Small intestine (tissue), 7 donors: ENCODE results near the gene RSPH1. TPM values are rescaled to one million over a fixed set of nuclear protein-coding genes. Genes with fewer than 3 reads are reported as not detected.

Source experiments
- DNase-seq, 2 donors: peaks; one replicate each; pipeline versions ENCODE4 v3.0.0 to v3.0.0-alpha.2; 2013
- FAIRE-seq: peaks from 2 replicates; lab custom pipeline; 2012; peaks lifted over from hg19 to GRCh38; lab: Jason Lieb, UNC
- H3K27ac ChIP-seq, 3 donors: one replicate each; pipeline ENCODE4 v1.5.1; 2013; ENCODE audit warnings: low read length in 2 of 3, mild to moderate bottlenecking in 2 of 3, control low read depth in 1 of 3, inconsistent platforms in 1 of 3, low read depth in 1 of 3, moderate library complexity in 1 of 3
- H3K27me3 ChIP-seq, 3 donors: one replicate each; pipeline ENCODE4 v1.6.1; 2013; ENCODE audit warnings: low read length in 3 of 3, inconsistent platforms in 1 of 3; ENCODE audit not compliant: control insufficient read depth in 3 of 3, insufficient read depth in 3 of 3
- H3K36me3 ChIP-seq, 3 donors: one replicate each; pipeline ENCODE4 v1.6.1; 2013; ENCODE audit warnings: low read length in 3 of 3, inconsistent platforms in 1 of 3, low read depth in 1 of 3, mild to moderate bottlenecking in 1 of 3, moderate library complexity in 1 of 3; ENCODE audit not compliant: control insufficient read depth in 3 of 3, insufficient read depth in 2 of 3
- H3K4me1 ChIP-seq, 3 donors: one replicate each; pipeline ENCODE4 v1.6.1; 2013; ENCODE audit warnings: low read length in 2 of 3, inconsistent platforms in 1 of 3, low read depth in 1 of 3, mild to moderate bottlenecking in 1 of 3, moderate library complexity in 1 of 3; ENCODE audit not compliant: control insufficient read depth in 3 of 3, insufficient read depth in 2 of 3
- H3K4me3 ChIP-seq, 3 donors: one replicate each; pipeline ENCODE4 v1.5.1; 2013; ENCODE audit warnings: low read length in 3 of 3, control low read depth in 1 of 3, inconsistent platforms in 1 of 3, low read depth in 1 of 3, mild to moderate bottlenecking in 1 of 3, moderate library complexity in 1 of 3
- H3K9me3 ChIP-seq, 2 donors: one replicate each; pipeline ENCODE4 v1.6.1; 2013; ENCODE audit warnings: low read depth in 1 of 2, low read length in 1 of 2; ENCODE audit not compliant: control insufficient read depth in 2 of 2, insufficient read depth in 1 of 2
- WGBS, 3 donors: extraction: QIAGEN DNeasy Blood & Tissue Kit; methylation state at CpG; one replicate each; pipeline ENCODE4 v1.1.7; 2013; 5-methylcytosine and 5-hydroxymethylcytosine counted together
- polyA plus RNA-seq, 4 donors: library from polyadenylated mRNA; stranded (reverse) in 3 of 4; unstranded in 1 of 4; fragments of 200-250 nt in 3 of 4; fragments of 120-200 nt in 1 of 4; gene quantifications; one replicate each; pipeline versions ENCODE4 v1.2.1 to v1.2.3, GENCODE V29; 2013
- donor health status: healthy with polysubstance abuse.
- donor health status: control.
- donor health status: control.
- donor health status: Bipolar disorder and iron deficiency.
- donor health status: healthy.

RSPH1 gene
- polyA plus RNA-seq, 4 donors, result 3.8 to 14.1 (median 7.8) TPM

DNA sequence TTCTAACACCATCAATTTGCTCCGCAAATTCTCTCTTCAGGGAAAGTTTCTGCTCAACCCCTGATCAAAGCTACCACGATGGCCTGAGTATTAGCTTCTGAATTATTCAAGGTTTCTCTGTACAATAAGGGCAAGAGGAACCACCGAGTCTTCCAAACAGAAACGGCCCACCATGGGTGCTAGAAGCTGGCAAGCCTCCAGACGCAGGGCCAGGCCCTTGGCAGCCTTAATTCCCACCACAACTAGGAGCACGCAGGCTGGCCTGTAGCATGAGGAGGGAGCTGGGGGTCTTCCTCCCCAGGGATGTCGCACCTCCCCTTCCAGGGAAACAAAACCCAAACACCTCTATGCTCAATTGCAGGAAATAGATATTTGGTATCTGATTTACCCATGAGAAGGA lies 11.1 kb downstream of the RSPH1 start:
- FAIRE-seq, result no peak
- no peaks in the 10 kb centered on the region for H3K27me3 ChIP-seq
- H3K4me1 ChIP-seq, result peaks cover 0 to 21% (median 4%) of the 10 kb centered on the region in 3 donors
- H3K9me3 ChIP-seq, result peaks cover 0 to 6% of the 10 kb centered on the region in 2 donors
- no peak overlapping the region for H3K27ac ChIP-seq
- no peak overlapping the region for H3K4me3 ChIP-seq
- DNase-seq, result no peak
- no peaks in the 10 kb centered on the region for H3K36me3 ChIP-seq
- WGBS, 3 donors, result 89 to 96% (median 91%) methylated on average over 7 of the region's 7 CpGs

DNA sequence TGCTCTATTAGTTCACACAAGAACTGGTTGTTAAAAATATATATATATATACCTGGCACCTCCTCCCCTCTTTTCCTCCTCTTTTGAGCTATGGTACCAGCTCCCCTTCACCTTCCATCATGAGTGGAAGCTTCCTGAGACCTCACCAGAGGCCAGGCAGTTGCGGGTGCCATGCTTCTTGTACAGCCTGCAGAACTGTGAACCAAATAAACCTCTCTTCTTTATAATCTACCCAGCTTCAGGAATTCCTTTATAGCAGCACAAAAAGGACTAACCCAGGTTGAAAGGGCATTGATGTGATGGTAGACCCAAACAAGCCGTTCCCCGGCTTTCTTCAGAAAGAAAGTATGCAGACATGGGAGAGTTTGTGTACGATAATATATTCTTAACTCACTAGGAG lies 14.9 kb downstream of the RSPH1 start:
- H3K4me3 ChIP-seq, result no peak overlapping the region
- H3K9me3 ChIP-seq, result peaks cover 0 to 6% of the 10 kb centered on the region in 2 donors
- H3K27ac ChIP-seq, result no peak overlapping the region
- WGBS, 3 donors, result 89 to 96% (median 93%) methylated on average over 4 of the region's 4 CpGs
- H3K36me3 ChIP-seq, result no peaks in the 10 kb centered on the region
- FAIRE-seq, result no peak
- peaks cover 0 to 16% (median 4%) of the 10 kb centered on the region in 3 donors for H3K4me1 ChIP-seq
- no peak for DNase-seq
- no peaks in the 10 kb centered on the region for H3K27me3 ChIP-seq

- Histone ChIP-seq H3K4me3 (no peak overlapping the region), H3K9me3 (peaks cover 0 to 6% of the 10 kb centered on the region in 2 donors), H3K36me3 (no peaks in the 10 kb centered on the region), H3K4me1 (peaks cover 0 to 21% (median 4%) of the 10 kb centered on the region in 3 donors), H3K27me3 (no peaks in the 10 kb centered on the region), H3K27ac (no peak overlapping the region)
- no peak for DNase-seq
- no peak for FAIRE-seq
- 91 to 97% (median 94%) methylated on average over 10 of the region's 10 CpGs for WGBS, 3 donors
These were observed 15.3 kb downstream of the RSPH1 start for GRCh38 chr21:42480736-42481135.

DNA sequence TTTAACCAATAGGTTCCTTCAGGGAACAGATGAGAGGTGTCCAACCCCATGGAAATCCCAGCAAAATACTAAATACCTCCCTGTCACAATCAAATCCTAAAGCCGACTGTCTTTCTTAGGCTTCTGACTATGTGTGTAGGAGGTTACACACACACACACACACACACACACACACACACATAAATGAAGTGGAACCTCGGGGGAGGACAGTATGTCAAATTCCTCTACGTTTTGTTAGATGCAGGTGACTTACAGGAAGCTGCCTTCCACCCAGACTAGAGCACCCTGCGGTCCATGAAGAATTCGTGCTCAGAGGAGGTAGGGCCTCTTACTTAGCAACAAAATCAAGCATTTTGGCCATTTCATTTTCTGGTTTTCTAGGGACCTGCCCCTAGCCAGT lies 16.4 kb downstream of the RSPH1 start:
- peaks cover 0 to 31% (median 4%) of the 10 kb centered on the region in 3 donors for H3K4me1 ChIP-seq
- no peaks in the 10 kb centered on the region for H3K27me3 ChIP-seq
- H3K4me3 ChIP-seq, result no peak overlapping the region
- no peak for FAIRE-seq
- no peak for DNase-seq
- H3K9me3 ChIP-seq, result peaks cover 0 to 6% of the 10 kb centered on the region in 2 donors
- no peak overlapping the region for H3K27ac ChIP-seq
- 81 to 89% (median 85%) methylated on average over 5 of the region's 5 CpGs for WGBS, 3 donors
- H3K36me3 ChIP-seq, result no peaks in the 10 kb centered on the region

DNA sequence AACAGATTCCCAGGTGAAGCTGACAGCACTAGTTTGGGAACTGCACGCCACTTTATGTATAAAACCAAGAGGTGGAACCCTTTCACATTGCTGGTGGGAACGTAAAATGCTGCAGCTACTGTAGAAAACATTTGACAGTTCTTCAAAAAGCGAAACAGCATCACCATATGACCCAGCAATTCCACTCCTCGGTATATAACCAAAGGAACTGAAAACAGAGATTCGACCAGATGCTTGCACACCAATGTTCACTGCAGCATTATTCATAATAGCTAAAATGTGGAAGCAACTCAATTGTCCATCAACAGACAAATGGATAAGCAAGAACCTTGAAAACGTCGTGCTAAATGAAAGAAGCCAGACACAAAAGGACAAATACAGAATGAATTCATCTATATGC lies 17.5 kb downstream of the RSPH1 start:
- FAIRE-seq (no peak), DNase-seq (no peak)
- H3K36me3 ChIP-seq, result no peaks in the 10 kb centered on the region
- peaks cover 0 to 6% of the 10 kb centered on the region in 2 donors for H3K9me3 ChIP-seq
- WGBS, 3 donors, result 78 to 84% (median 79%) methylated on average over 7 of the region's 7 CpGs
- no peak overlapping the region for H3K27ac ChIP-seq
- H3K4me1 ChIP-seq, result peaks cover 0 to 39% (median 9%) of the 10 kb centered on the region in 3 donors
- no peak overlapping the region for H3K4me3 ChIP-seq
- no peaks in the 10 kb centered on the region for H3K27me3 ChIP-seq

GRCh38 chr21:42476388-42477331 lies 19.4 kb downstream of the RSPH1 start:
- Histone ChIP-seq H3K27me3 (no peaks in the 10 kb centered on the region), H3K27ac (no peak overlapping the region), H3K36me3 (peaks cover 0 to 4% (median 0%) of the 10 kb centered on the region in 3 donors), H3K4me3 (no peak overlapping the region), H3K9me3 (peaks cover 0 to 6% of the 10 kb centered on the region in 2 donors), H3K4me1 (peaks cover 0 to 41% (median 5%) of the 10 kb centered on the region in 3 donors)
- DNase-seq, result no peak
- FAIRE-seq, result no peak
- 81 to 85% (median 84%) methylated on average over 22 to 25 of the region's 25 CpGs for WGBS, 3 donors

DNA sequence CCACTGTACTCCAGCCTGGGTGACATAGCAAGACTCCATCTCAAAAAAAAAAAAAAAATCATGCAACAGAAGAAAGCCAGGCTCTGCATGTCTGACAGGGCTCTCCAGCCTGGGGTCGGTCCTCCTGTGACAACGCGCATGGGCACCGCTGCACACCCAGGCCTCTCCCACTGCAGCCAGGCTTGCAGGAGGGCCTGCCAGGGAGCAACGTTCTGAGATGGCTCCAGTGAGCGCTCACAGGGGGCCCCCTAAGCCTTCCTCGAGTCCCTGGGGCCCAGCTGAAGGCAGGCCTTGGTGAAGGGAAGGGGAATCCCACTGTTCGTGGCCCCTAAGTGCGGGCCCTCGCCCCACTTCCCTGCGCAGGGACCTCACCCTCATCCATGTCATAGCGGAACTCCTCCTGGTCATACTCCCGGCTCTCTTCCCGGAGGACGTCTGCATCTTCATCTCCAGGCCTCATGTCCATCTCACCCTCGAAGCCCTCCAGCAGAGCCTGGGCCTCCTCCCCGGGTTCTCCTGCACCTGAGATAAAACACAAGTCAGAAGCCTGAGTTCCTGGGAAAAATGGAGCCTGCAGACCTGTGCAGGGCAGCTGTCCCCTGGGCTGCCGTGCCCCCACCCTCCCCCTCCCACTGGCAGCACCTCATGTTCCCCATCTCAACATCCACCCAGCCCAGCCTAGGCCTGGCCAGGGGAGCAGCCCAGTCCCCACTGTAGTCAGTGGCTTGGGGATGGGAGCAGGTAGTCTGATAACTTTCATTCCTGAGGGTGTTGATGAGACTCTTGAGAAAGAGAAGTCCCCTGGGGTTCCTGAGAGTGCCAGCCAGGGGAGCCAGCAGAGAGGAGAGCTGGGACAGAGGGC lies 20.3 kb downstream of the RSPH1 start:
- Histone ChIP-seq H3K9me3 (no peaks in the 10 kb centered on the region), H3K36me3 (peaks cover 0 to 4% (median 0%) of the 10 kb centered on the region in 3 donors), H3K27me3 (no peaks in the 10 kb centered on the region), H3K27ac (no peak overlapping the region), H3K4me1 (peaks cover 0 to 37% (median 5%) of the 10 kb centered on the region in 3 donors), H3K4me3 (no peak overlapping the region)
- 86 to 90% (median 87%) methylated on average over 18 of the region's 18 CpGs for WGBS, 3 donors
- no peak for DNase-seq
- no peak for FAIRE-seq

DNA sequence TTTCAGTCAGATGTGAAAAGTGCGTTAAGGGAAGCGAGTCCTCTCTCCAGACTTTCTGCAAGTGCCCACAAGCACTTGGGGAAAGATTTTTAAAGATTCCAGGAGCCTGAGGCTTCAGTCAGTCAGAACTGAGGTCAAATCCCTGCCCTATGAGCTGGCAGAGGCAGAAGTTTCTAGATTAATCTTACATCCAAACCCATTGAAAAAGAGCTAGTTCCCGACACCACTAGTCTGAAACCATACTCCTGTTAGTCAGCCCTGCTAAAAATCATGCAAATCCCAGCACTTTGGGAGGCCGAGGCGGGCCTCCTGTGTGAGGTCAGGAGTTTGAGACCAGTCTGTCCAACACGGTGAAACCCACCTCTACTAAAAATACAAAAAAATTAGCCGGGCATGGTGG lies 21.0 kb downstream of the RSPH1 start:
- Histone ChIP-seq H3K9me3 (no peaks in the 10 kb centered on the region), H3K27me3 (no peaks in the 10 kb centered on the region), H3K4me3 (no peak overlapping the region), H3K27ac (peak overlapping the region; percentile 84 to 95 (median 92)), H3K36me3 (peaks cover 0 to 4% (median 0%) of the 10 kb centered on the region in 3 donors), H3K4me1 (peaks cover 0 to 41% (median 5%) of the 10 kb centered on the region in 3 donors)
- no peak for DNase-seq
- FAIRE-seq, result no peak
- 85 to 91% (median 87%) methylated on average over 7 of the region's 7 CpGs for WGBS, 3 donors
